ENCODE results near the gene CFH. TPM values are rescaled to one million over a fixed set of nuclear protein-coding genes. Genes with fewer than 3 reads are reported as not detected.

The CFH gene
- total RNA-seq, 1 experiment from 2014 or later = not detected

DNA sequence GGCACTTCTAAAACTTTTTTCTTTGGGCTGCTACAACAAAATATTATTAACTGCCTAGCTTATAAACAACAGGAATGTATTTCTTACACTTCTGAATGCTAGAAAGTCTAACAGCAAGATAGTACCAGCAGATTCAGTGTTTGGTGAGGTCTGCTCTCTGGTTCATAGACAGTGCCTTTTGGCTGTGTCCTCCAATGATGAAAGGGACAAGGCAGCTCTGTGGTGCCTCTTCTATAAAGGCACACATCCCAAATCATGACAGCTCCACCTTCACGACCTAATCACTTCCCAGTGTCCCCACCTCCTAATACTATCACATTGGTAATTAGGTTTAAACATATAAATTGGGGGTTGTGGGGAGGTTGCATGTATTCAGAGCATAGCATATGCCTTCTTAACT is 9.5 kb downstream of the CFH start:
- Mint-ChIP-seq H3K4me3 (ENCODE audit: unreplicated experiment) (no peak overlapping the region), H3K27me3 (ENCODE audit: insufficient read depth, unreplicated experiment) (no peaks in the 10 kb centered on the region), H3K36me3 (ENCODE audit: insufficient read depth, unreplicated experiment) (no peaks in the 10 kb centered on the region), H3K4me1 (ENCODE audit: low read depth, unreplicated experiment) (no peaks in the 10 kb centered on the region), H3K9me3 (ENCODE audit: unreplicated experiment) (no peaks in the 10 kb centered on the region), H3K27ac (ENCODE audit: unreplicated experiment) (no peak overlapping the region)
- POLR2A ChIA-PET = no interaction called here
- H3K4me3 ChIP-seq (ENCODE audit: low read depth, low read length) = no peak overlapping the region
- TF ChIP-seq CTCF (IDR thresholded peaks at IDR 0.05; ENCODE audit: insufficient read depth in 1 of 2, low read depth in 1 of 2, low read length in 1 of 2, severe bottlenecking in 1 of 2, unreplicated experiment in 1 of 2) = no peak
- CTCF ChIA-PET = no interaction called here
- no peaks in the 10 kb centered on the region for H3K4me1 ChIP-seq
- no peaks in the 10 kb centered on the region for H3K36me3 ChIP-seq (ENCODE audit: control insufficient read depth, insufficient read depth, low read length)
- H3K9me3 ChIP-seq = no peaks in the 10 kb centered on the region
- DNase-seq = no peak
- BruUV-seq (replicated peaks) = no TSS peak
- intact Hi-C loops (cut with micrococcal nuclease; ENCODE audit: unreplicated experiment) = loop anchor here (1.0 kb wide), 2 partner anchors 306 to 343 kb away; no protein-coding TSS in a partner anchor
- H3K27me3 ChIP-seq (replicated peaks; ENCODE audit: control insufficient read depth, insufficient read depth, low read length) = no peaks in the 10 kb centered on the region

DNA sequence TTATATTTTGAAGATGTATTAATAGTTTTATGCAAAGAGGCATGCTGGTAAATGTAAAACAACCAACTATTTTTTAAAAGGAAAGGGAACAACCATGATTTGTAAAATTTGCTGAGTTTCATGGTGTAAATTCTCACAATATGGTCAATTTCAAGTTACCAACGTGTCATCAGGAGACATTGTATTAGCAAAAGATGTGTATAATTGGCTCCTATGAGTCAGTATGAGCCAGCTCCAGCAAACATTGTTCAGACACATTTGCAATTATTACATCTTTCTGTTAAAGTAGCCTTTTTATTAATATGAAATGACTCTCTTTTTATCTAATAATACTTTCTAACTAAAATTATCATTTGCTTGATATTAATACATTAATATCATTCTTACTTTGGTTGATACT is 15.3 kb downstream of the CFH start:
- no peaks in the 10 kb centered on the region for H3K36me3 ChIP-seq (ENCODE audit: control insufficient read depth, insufficient read depth, low read length)
- no peaks in the 10 kb centered on the region for H3K27me3 ChIP-seq (replicated peaks; ENCODE audit: control insufficient read depth, insufficient read depth, low read length)
- no peak overlapping the region for H3K4me3 ChIP-seq (ENCODE audit: low read depth, low read length)
- intact Hi-C loops (cut with micrococcal nuclease; ENCODE audit: unreplicated experiment) = no loop called here
- no peak for TF ChIP-seq CTCF (IDR thresholded peaks at IDR 0.05; ENCODE audit: insufficient read depth in 1 of 2, low read depth in 1 of 2, low read length in 1 of 2, severe bottlenecking in 1 of 2, unreplicated experiment in 1 of 2)
- Mint-ChIP-seq H3K4me1 (ENCODE audit: low read depth, unreplicated experiment) (no peaks in the 10 kb centered on the region), H3K4me3 (ENCODE audit: unreplicated experiment) (no peak overlapping the region), H3K27me3 (ENCODE audit: insufficient read depth, unreplicated experiment) (no peaks in the 10 kb centered on the region), H3K27ac (ENCODE audit: unreplicated experiment) (no peak overlapping the region), H3K9me3 (ENCODE audit: unreplicated experiment) (peaks cover 28% of the 10 kb centered on the region), H3K36me3 (ENCODE audit: insufficient read depth, unreplicated experiment) (no peaks in the 10 kb centered on the region)
- no peaks in the 10 kb centered on the region for H3K4me1 ChIP-seq
- POLR2A ChIA-PET = no interaction called here
- CTCF ChIA-PET = no interaction called here
- 0 out of 2 replicates have a peak, but pooled peaks cover 4% of the 10 kb centered on the region for H3K9me3 ChIP-seq
- BruUV-seq (replicated peaks) = no TSS peak
- DNase-seq = no peak

DNA sequence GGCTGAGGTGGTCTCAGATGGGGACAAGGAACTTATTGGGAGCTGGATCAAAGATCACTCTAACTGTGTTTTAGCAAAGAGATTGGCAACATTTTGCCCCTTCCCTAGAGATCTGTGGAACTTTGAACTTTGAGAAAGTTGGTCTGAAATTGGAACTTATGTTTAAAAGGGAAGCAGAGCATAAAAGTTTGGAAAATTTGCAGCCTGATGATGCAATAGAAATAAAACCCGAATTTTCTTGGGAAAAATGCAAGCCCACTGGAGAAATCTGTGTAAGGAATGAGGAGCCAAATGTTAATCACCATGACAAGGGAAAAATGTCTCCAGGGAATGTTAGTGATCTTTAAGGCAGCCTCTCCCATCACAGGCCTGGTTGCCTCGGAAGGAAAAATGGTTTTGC is 17.2 kb downstream of the CFH start:
- H3K9me3 Mint-ChIP-seq (ENCODE audit: unreplicated experiment) = peaks cover 28% of the 10 kb centered on the region
- no peaks in the 10 kb centered on the region for H3K27me3 Mint-ChIP-seq (ENCODE audit: insufficient read depth, unreplicated experiment)
- ChIA-PET POLR2A (no interaction called here), CTCF (no interaction called here)
- no peaks in the 10 kb centered on the region for H3K36me3 ChIP-seq (ENCODE audit: control insufficient read depth, insufficient read depth, low read length)
- intact Hi-C loops (cut with micrococcal nuclease; ENCODE audit: unreplicated experiment) = no loop called here
- TF ChIP-seq CTCF (IDR thresholded peaks at IDR 0.05; ENCODE audit: insufficient read depth in 1 of 2, low read depth in 1 of 2, low read length in 1 of 2, severe bottlenecking in 1 of 2, unreplicated experiment in 1 of 2) = no peak
- no peak overlapping the region for H3K4me3 ChIP-seq (ENCODE audit: low read depth, low read length)
- H3K27me3 ChIP-seq (replicated peaks; ENCODE audit: control insufficient read depth, insufficient read depth, low read length) = no peaks in the 10 kb centered on the region
- BruUV-seq (replicated peaks) = no TSS peak
- no peak overlapping the region for H3K27ac Mint-ChIP-seq (ENCODE audit: unreplicated experiment)
- no peak for DNase-seq
- no peaks in the 10 kb centered on the region for H3K4me1 Mint-ChIP-seq (ENCODE audit: low read depth, unreplicated experiment)
- 0 out of 2 replicates have a peak, but pooled peaks cover 4% of the 10 kb centered on the region for H3K9me3 ChIP-seq
- H3K4me1 ChIP-seq = no peaks in the 10 kb centered on the region
- no peak overlapping the region for H3K4me3 Mint-ChIP-seq (ENCODE audit: unreplicated experiment)
- H3K36me3 Mint-ChIP-seq (ENCODE audit: insufficient read depth, unreplicated experiment) = no peaks in the 10 kb centered on the region

All from Caco-2 (cell line).